Measurements from ENCODE around the gene GGT5.

The GGT5 gene

DNA sequence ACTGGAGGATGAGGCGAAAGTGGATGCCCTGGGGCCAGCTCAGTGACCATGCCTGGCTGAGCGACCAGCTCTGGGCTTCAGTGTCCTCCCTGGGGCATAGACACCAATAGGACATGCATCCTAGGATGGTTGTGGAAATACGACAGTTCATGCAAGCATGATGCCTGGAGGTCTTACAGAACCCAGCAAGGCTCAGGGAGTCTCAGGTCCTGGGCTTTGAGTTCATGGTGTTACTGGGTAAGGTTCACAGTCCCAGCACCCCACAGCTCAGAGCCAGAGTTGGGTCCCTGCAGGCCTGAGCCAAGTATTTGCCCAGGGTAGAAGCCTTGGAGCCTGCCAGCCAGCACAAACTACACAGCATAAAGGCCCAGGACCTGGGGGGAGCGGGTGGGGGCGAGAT, 67.8 kb downstream of the GGT5 start:
- H2AFZ ChIP-seq (ENCODE audit: low read length, unreplicated experiment): no peak overlapping the region
- H3K79me2 ChIP-seq (ENCODE audit: control insufficient read depth, insufficient read depth, low read length, unreplicated experiment): no peaks in the 10 kb centered on the region
- no peaks in the 10 kb centered on the region for H3K27me3 ChIP-seq (ENCODE audit: insufficient read depth, low read length)
- no peaks in the 10 kb centered on the region for H3K4me1 ChIP-seq (ENCODE audit: control insufficient read depth, insufficient read depth, low read length, unreplicated experiment)
- H3K27ac ChIP-seq (ENCODE audit: low read depth, low read length): no peak overlapping the region
- no peak overlapping the region for H3K4me3 ChIP-seq (ENCODE audit: low read depth, low read length)
- no peaks in the 10 kb centered on the region for H3K36me3 ChIP-seq (ENCODE audit: insufficient read depth, low read length)

DNA sequence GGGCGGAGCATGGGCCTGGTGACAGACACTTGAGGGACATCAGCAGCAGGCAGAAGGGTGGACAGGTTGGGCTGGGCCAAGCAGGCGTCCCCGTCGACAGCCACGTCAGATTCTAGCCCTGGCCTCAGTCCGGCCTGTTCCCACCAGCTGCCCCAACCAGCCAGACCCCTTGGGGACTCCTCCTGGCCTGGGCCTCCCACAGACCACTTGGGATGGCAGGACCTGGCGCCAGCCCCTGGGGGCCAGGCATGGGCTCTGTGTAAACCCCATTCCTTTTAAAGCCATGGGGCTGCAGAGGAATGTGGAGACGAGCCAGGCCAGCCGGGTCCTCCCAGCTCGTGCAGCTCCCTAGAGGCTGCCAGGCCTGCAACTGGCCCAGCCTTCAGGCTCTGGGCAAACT, 68.3 kb downstream of the GGT5 start:
- H3K27me3 ChIP-seq (ENCODE audit: insufficient read depth, low read length): no peaks in the 10 kb centered on the region
- H3K4me3 ChIP-seq (ENCODE audit: low read depth, low read length): no peak overlapping the region
- H3K79me2 ChIP-seq (ENCODE audit: control insufficient read depth, insufficient read depth, low read length, unreplicated experiment): no peaks in the 10 kb centered on the region
- H2AFZ ChIP-seq (ENCODE audit: low read length, unreplicated experiment): no peak overlapping the region
- H3K36me3 ChIP-seq (ENCODE audit: insufficient read depth, low read length): no peaks in the 10 kb centered on the region
- no peak overlapping the region for H3K27ac ChIP-seq (ENCODE audit: low read depth, low read length)
- no peaks in the 10 kb centered on the region for H3K4me1 ChIP-seq (ENCODE audit: control insufficient read depth, insufficient read depth, low read length, unreplicated experiment)

DNA sequence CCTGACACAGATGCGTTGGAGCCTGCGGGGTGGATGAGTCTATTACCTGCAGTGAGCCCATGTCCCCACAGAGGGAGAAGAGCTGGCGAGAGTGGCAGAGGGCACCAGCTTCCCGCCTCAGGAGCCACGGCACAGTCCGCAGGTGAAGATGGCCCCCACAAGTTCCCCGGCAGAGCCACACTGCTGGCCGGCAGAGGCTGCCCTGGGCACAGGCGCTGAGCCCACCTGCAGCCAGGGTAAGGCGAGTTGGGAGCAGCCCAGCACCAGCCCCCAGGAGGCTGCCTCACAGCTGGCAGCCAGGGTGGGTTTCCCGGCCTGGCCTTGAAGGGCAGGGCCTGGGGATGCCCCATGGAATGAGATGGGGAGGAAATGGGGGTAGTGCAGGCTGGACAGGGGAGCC, 68.8 kb downstream of the GGT5 start:
- H3K27ac ChIP-seq (ENCODE audit: low read depth, low read length): no peak overlapping the region
- no peaks in the 10 kb centered on the region for H3K27me3 ChIP-seq (ENCODE audit: insufficient read depth, low read length)
- no peaks in the 10 kb centered on the region for H3K36me3 ChIP-seq (ENCODE audit: insufficient read depth, low read length)
- H2AFZ ChIP-seq (ENCODE audit: low read length, unreplicated experiment): no peak overlapping the region
- H3K4me1 ChIP-seq (ENCODE audit: control insufficient read depth, insufficient read depth, low read length, unreplicated experiment): no peaks in the 10 kb centered on the region
- no peak overlapping the region for H3K4me3 ChIP-seq (ENCODE audit: low read depth, low read length)
- H3K79me2 ChIP-seq (ENCODE audit: control insufficient read depth, insufficient read depth, low read length, unreplicated experiment): no peaks in the 10 kb centered on the region

DNA sequence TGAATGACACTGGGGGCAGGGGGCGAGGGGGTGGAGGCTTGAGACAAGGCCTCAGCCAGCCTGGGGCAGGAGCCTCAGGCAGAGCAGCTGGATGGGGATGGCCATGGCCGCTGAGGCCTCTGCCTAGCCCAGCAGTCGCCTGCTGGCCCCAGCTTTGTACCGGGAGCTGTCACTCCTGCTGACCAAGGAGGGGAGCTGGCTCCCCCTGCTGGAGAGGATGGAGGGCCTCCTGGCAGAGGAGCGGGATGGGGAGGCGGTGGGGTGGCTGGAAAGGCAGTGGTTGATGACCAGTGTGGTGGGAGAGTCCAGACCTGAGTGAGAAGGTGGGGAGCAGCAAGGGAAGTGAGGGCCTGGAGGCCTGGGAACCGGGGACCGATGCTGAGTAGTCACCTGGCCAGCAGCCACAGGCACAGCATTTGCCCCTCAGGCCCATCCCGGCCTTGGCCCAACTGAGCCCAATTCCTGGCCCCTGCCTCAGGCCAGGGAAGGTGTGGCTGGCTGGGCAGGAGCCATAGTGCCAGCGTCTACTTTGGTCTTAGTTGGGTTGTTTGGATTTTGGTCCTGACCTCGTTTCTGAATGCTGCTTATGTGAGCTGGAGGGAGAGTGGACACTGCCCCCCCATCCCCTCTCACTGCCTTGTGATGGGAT, 69.6 kb downstream of the GGT5 start:
- no peaks in the 10 kb centered on the region for H3K36me3 ChIP-seq (ENCODE audit: insufficient read depth, low read length)

DNA sequence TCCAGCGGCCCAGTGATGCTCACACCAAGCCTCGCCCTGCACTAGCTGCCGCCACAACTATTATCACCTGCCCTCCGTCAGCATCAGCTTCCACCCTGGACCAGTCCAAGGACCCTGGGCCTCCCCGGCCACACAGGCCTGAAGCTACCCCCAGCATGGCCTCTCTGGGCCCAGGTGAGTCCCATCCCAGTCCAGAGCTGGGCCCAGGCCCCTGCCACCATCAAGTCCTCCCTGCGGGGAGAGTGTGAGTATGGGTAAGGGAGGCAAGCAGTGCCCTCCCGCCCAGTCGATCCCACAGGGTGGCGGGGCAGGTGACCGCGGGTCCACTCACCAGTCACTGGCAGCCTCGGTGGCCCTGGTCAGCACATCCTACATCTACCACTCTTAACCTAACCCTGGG, 73.1 kb downstream of the GGT5 start:
- H3K36me3 ChIP-seq (ENCODE audit: insufficient read depth, low read length): no peaks in the 10 kb centered on the region
- no peak overlapping the region for H3K4me3 ChIP-seq (ENCODE audit: low read depth, low read length)
- H3K27ac ChIP-seq (ENCODE audit: low read depth, low read length): no peak overlapping the region
- H2AFZ ChIP-seq (ENCODE audit: low read length, unreplicated experiment): no peak overlapping the region
- H3K27me3 ChIP-seq (ENCODE audit: insufficient read depth, low read length): no peaks in the 10 kb centered on the region
- no peaks in the 10 kb centered on the region for H3K4me1 ChIP-seq (ENCODE audit: control insufficient read depth, insufficient read depth, low read length, unreplicated experiment)
- no peaks in the 10 kb centered on the region for H3K79me2 ChIP-seq (ENCODE audit: control insufficient read depth, insufficient read depth, low read length, unreplicated experiment)

More for the DNA sequence above, 69.6 kb downstream of the GGT5 start:
- Histone ChIP-seq H3K4me1 (ENCODE audit: control insufficient read depth, insufficient read depth, low read length, unreplicated experiment) (no peaks in the 10 kb centered on the region), H2AFZ (ENCODE audit: low read length, unreplicated experiment) (no peak overlapping the region), H3K27ac (ENCODE audit: low read depth, low read length) (no peak overlapping the region), H3K4me3 (ENCODE audit: low read depth, low read length) (no peak overlapping the region), H3K27me3 (ENCODE audit: insufficient read depth, low read length) (no peaks in the 10 kb centered on the region), H3K79me2 (ENCODE audit: control insufficient read depth, insufficient read depth, low read length, unreplicated experiment) (no peaks in the 10 kb centered on the region)

DNA sequence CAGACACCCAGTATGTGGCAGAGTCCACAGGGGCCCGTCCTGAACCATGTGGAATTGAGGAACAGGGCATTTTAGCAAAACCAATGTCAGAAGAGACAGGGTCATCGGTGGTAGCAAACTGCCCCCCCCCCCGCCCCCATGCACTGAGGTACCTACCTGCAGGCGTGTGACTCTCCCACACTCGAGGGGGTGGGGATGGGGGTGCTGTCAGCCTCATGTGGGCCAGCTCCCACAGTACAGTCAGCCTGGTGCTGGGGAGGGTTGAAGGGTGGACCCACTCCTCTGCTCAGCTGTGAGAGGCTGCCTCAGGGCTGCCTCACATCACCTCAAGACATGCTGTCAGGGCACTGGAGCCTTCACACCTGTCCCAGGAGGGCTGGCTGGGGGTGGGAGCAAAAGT, 74.2 kb downstream of the GGT5 start:
- Histone ChIP-seq H3K27ac (ENCODE audit: low read depth, low read length) (no peak overlapping the region), H3K4me1 (ENCODE audit: control insufficient read depth, insufficient read depth, low read length, unreplicated experiment) (no peaks in the 10 kb centered on the region), H3K4me3 (ENCODE audit: low read depth, low read length) (no peak overlapping the region), H2AFZ (ENCODE audit: low read length, unreplicated experiment) (no peak overlapping the region), H3K36me3 (ENCODE audit: insufficient read depth, low read length) (no peaks in the 10 kb centered on the region), H3K27me3 (ENCODE audit: insufficient read depth, low read length) (no peaks in the 10 kb centered on the region), H3K79me2 (ENCODE audit: control insufficient read depth, insufficient read depth, low read length, unreplicated experiment) (no peaks in the 10 kb centered on the region)

DNA sequence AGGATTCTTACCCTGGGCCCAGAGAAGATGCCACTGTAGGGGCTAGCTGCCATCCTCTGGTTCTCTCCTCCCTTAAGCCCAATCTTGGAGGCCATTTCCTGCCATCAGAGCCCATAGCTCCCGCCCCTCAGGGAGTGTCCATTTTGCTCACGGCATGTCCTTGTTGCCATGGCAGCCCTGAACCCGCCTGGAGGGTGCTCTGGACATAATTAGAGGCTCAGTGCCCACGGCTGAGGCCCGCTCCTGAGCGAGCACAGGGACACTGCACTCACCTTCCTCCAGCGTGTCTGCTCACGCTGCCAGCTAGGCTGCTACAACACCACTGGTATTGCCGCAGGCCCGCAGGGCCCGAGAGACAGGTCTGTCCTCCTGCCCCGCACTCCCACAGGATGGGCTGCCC, 74.7 kb downstream of the GGT5 start:
- Histone ChIP-seq H2AFZ (ENCODE audit: low read length, unreplicated experiment) (no peak overlapping the region), H3K79me2 (ENCODE audit: control insufficient read depth, insufficient read depth, low read length, unreplicated experiment) (no peaks in the 10 kb centered on the region), H3K36me3 (ENCODE audit: insufficient read depth, low read length) (no peaks in the 10 kb centered on the region), H3K4me1 (ENCODE audit: control insufficient read depth, insufficient read depth, low read length, unreplicated experiment) (no peaks in the 10 kb centered on the region), H3K4me3 (ENCODE audit: low read depth, low read length) (no peak overlapping the region), H3K27me3 (ENCODE audit: insufficient read depth, low read length) (no peaks in the 10 kb centered on the region), H3K27ac (ENCODE audit: low read depth, low read length) (no peak overlapping the region)

All from ACC112 (cell line).